NCI-H774 (cell line): Measurements from ENCODE around the gene ADSS2.
"Not testable (repeated sequence)": the region's sequence is repeated elsewhere in the genome, so short reads cannot be mapped to it uniquely, and the experiment has no call there.

Experiments used
- DNase-seq: peaks from one replicate; lab custom pipeline; 2025; lab: John Stamatoyannopoulos, UW

The ADSS2 gene

DNA sequence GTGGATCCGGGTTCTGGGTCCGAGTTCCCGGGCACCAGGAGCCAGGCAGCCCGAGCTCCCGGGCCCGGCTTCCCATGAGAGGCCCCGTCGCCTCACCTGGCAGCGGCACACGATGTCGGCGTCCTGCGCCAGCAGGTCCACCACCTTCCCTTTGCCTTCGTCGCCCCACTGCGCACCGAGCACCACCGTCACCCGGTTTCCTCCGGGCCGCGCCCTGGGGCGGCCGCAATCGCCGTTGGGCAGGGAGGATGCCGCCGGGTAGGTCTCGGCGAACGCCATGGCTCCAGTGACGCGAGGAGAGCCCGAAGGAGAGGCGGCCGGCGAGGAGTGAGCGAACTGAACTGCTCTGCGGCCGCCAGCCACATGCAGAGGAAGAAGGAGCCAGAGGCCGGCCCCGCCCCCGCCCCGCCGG, at the start of gene ADSS2:
TSS of gene ADSS2 (minus strand) at position 371 of the 412 bp plus-strand sequence. CDS start at position 279, 92 bp downstream.
- DNase-seq = no peak

DNA sequence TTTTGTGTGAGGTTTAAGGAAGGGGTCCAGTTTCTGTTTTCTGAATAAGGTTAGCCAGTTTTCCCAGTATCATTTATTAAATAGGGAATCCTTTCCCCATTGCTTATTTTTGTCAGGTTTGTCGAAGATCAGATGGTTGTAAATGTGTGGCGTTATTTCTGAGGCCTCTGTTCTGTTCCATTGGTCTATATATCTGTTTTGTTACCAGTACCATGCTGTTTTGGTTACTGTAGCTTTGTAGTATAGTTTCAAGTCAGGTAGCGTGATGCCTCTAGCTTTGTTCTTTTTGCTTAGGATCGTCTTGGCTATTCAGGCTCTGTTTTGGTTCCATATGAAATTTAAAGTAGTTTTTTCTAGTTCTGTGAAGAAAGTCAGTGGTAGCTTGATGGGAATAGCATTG, 48.8 kb upstream of the ADSS2 start:
- not testable (repeated sequence) for DNase-seq

GRCh38 chr1:244499484-244499883, 47.8 kb upstream of the ADSS2 start:
- not testable (repeated sequence) for DNase-seq

DNA sequence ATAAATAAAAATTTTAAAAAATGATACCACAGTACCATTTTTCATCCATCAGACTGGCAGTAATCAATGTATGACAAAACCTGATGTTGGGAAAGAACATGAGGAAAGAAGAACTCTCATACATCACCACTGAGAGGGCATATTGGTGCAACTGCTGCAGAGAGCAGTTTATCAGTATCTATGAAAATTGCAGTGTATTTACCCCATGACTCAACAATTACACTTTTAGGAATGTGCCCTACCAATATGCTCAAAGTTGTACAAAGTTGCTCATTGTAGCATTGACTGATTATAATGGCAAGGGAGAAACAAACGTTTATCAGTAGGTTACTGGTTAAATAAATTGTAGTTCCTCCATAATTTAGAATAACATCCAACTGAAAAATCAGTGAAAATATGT, 46.1 kb upstream of the ADSS2 start:
- no peak for DNase-seq

GRCh38 chr1:244496186-244496585, 44.5 kb upstream of the ADSS2 start:
- no peak for DNase-seq

DNA sequence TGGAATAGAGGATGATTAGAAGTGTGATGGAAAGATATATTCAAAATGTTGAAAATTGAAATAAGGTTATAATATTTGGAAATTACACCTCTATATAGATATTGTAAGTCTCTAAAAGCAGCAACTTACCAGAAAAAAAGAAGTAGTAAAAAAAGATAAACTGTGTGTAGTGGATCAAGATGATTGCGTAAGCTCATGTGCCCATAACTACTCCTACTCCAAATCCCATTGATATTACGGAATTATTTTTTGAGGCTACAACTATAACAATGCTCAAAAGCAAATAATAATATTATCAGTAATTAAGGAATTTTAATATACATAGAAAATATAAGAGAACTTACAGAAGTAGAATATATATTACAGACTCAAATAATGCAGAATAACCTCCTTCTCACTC, 42.9 kb upstream of the ADSS2 start:
- no peak for DNase-seq

- DNase-seq = not testable (repeated sequence)
These were observed 33.3 kb upstream of the ADSS2 start for GRCh38 chr1:244484971-244485370.

- DNase-seq = no peak
These were observed 21.4 kb upstream of the ADSS2 start for GRCh38 chr1:244473059-244473605.

DNA sequence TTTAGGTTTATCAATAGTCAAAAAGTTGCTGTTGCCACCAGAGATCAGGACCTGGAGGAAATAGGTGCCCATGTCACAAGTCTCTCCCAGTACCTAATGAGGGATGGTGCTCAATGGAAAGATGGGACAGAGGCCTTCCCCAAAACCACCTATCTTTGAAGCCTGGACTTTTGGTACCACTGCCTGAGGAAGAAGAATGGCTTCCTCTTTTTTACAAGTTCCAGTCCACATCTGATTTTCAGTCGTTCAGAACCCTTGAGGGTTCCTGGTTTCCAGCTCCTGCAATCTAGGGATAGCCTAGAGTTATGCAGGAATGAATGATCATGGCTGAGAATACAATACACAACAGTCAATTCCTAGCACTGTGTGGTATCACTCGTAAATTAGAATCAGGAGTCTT, 15.0 kb upstream of the ADSS2 start:
- no peak for DNase-seq

- peak; percentile 95 for DNase-seq
These were observed 9.7 kb upstream of the ADSS2 start, which contains the start of gene CATSPERE for GRCh38 chr1:244461245-244462071. Gene CATSPERE (plus strand): TSS chr1:244461273. CDS start chr1:244461430, 157 bp downstream.

- no peak for DNase-seq
These were observed 8.5 kb upstream of the ADSS2 start for GRCh38 chr1:244460197-244460596.

- DNase-seq = no peak
These were observed 7.1 kb upstream of the ADSS2 start for GRCh38 chr1:244458781-244459180.

DNA sequence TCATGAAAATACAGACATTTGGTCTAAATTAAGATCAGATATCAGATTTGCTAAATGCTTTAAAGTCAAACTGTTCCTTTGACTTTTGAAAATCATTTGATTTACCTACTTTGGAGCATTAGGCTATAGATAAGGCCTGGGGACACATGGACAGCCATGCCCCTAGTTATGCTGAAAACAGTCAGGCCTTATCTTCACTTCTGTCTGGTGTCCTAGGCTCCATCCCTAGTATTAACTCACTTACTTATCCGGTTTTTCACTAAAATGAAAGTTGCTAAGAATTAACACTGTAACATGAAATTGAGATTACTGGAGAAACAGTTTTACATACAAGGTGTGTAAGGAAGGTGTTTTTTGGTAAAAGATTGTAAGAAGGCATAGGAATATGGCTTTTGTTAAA, 4.9 kb upstream of the ADSS2 start:
- DNase-seq = no peak

GRCh38 chr1:244454412-244454811, 2.7 kb upstream of the ADSS2 start:
- DNase-seq = no peak

DNA sequence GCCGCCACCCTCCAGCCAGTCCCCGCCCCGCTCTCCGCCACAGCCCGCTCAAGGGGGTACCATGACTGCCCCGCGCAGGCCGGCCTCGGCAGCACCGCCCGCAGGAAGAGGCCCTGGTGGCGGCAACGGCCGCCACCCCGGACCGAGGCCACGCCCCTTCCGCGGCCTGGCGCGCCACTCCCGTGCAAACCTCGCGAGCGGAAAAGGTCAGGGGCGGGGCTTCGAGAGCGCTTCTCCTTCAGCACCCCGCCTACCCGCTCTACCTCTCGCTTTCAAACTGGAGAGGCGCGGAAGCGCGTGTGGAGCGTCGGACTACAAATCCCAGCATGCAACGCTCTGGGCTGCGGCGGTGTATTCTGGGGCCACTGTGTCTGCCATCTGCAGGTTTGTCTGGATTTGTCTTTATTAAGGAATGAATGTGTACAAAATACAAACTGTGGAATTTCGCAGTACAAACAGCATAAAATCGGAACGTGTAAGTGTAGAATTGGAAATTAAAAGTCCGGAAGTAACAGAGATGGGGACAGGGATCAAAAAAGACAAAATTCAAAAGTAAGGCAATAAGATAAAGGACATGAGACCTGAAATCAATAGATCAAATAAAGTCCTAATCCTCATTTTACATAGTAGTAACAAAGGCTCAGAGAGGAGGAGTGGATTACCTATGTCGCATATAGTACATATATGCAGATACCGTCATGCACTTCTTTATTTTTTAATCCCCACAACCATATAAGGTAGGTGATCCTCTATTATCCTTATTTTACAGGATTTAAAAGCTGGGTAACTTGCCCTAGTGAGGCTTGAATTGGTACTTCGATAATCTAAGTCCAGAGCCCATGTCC, 464 bp upstream of the ADSS2 start:
- DNase-seq = peak; percentile 100

GRCh38 chr1:244450597-244451538, 841 bp downstream of the ADSS2 start:
- peak; percentile 29 for DNase-seq

GRCh38 chr1:244449936-244450508, 1.7 kb downstream of the ADSS2 start:
- DNase-seq = no peak

GRCh38 chr1:244448279-244449036, 3.3 kb downstream of the ADSS2 start:
- no peak for DNase-seq

- no peak for DNase-seq
These were observed 4.2 kb downstream of the ADSS2 start for GRCh38 chr1:244447552-244447951.

DNA sequence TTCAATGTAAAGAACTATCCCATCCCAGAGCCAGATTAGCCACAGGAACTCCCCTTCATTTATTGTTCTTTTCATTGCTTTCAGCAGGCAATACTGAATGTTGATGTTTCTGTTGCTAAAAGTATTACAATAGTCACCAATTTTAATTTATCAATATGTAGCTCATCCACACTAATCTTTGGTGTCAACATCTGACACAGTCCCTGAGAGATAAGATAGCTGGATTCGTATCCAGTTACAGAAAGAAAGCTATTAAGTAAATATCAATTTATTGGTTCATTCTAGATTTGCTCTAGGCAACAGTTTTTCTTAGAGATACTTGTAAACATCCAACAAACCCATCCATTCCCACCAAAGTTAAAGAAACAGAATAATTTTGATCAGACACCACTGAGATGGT, 4.7 kb downstream of the ADSS2 start:
- no peak for DNase-seq
